Measurements from ENCODE around the gene NOTUM. TPM values are rescaled to one million over a fixed set of nuclear protein-coding genes. Genes with fewer than 3 reads are reported as not detected.

Gene NOTUM
- polyA plus RNA-seq, 2 of the 4 experiments (the other 2 are of a cell fraction) = 0.06 to 0.92 TPM

GRCh38 chr17:81909966-81910839, 50.8 kb downstream of the NOTUM start:
- H3K4me3 ChIP-seq = peak overlapping the region; percentile 71
- FAIRE-seq (no peak), ATAC-seq (peak in 1 of 2 experiments; percentile 1; a peak in 2 of 6 replicates), DNase-seq (ENCODE audit: low read depth in 1 of 2, low spot score in 1 of 2) (no peak)
- H3K9me3 ChIP-seq = no peaks in the 10 kb centered on the region
- 60% methylated on average over 23 of the region's 23 CpGs for WGBS (ENCODE audit: missing lambda C conversion rate)
- POLR2A ChIA-PET = interaction anchor here (1.5 kb wide), 1 partner anchor 13 kb away, joined by 3 read pairs; no protein-coding TSS in a partner anchor
- peaks cover 10% of the 10 kb centered on the region; the same call in 2 of the 3 replicates for H3K4me1 ChIP-seq
- TF ChIP-seq HDAC2 (IDR thresholded peaks at IDR 0.05) (no peak), PBX3 (IDR thresholded peaks at IDR 0.05) (no peak)
- CTCF ChIA-PET = interaction anchor here (1.1 to 7.6 kb wide), 9 partner anchors 7 to 111 kb away, joined by 3 to 68 read pairs (median 5); partner anchors contain the start of genes MAFG and PYCR1
- H3K4me2 ChIP-seq = peak overlapping the region; percentile 98
- H3K27ac ChIP-seq = peak overlapping the region; percentile 62 to 88

- Histone ChIP-seq H3K4me2 (no peak overlapping the region), H3K4me3 (no peak overlapping the region), H3K9me3 (no peaks in the 10 kb centered on the region), H3K27ac (no peak overlapping the region), H3K4me1 (peaks cover 10% of the 10 kb centered on the region; the same call in 2 of the 3 replicates)
- CTCF ChIA-PET = interaction anchor here (0.8 to 7.6 kb wide), 8 partner anchors 8 to 112 kb away, joined by 3 to 68 read pairs (median 5); partner anchors contain the start of gene MAFG
- no peak for TF ChIP-seq ESRRA (IDR thresholded peaks at IDR 0.05; ENCODE audit: borderline replicate concordance, low read length)
- TF ChIP-seq MAZ (IDR thresholded peaks at IDR 0.05; ENCODE audit: borderline replicate concordance, low read depth, low read length) = no peak
- TF ChIP-seq RNF2 (IDR thresholded peaks at IDR 0.05; ENCODE audit: borderline replicate concordance, low read depth) = no peak
- no peak for TF ChIP-seq ZC3H11A (IDR thresholded peaks at IDR 0.05)
- no peak for TF ChIP-seq CBX8 (IDR thresholded peaks at IDR 0.05)
- TF ChIP-seq BHLHE40 (IDR thresholded peaks at IDR 0.05; ENCODE audit: low read depth, low read length) = no peak
- no peak for TF ChIP-seq PHF8 (IDR thresholded peaks at IDR 0.05; ENCODE audit: borderline replicate concordance, low read depth)
- TF ChIP-seq FOSL2 (IDR thresholded peaks at IDR 0.05) = no peak
- no peak for TF ChIP-seq FOSL2 (CRISPR knock-in tag; IDR thresholded peaks at IDR 0.05)
- no peak for TF ChIP-seq ZSCAN20 (CRISPR knock-in tag; IDR thresholded peaks at IDR 0.05)
- no peak for TF ChIP-seq CHD2 (IDR thresholded peaks at IDR 0.05; ENCODE audit: low read length, partially characterized antibody)
- TF ChIP-seq EHMT2 (IDR thresholded peaks at IDR 0.05; ENCODE audit: low read depth) = no peak
- no peak for TF ChIP-seq CBX2 (IDR thresholded peaks at IDR 0.05; ENCODE audit: borderline replicate concordance, low read depth)
- TF ChIP-seq JUNB (IDR thresholded peaks at IDR 0.05) = no peak
- no peak for TF ChIP-seq PBX3 (IDR thresholded peaks at IDR 0.05)
- no peak for ATAC-seq
- POLR2A ChIA-PET = no interaction called here
- no peak for DNase-seq (ENCODE audit: low read depth in 1 of 2, low spot score in 1 of 2)
- WGBS (ENCODE audit: missing lambda C conversion rate) = 92% methylated on average over 12 of the region's 12 CpGs
- no peak for FAIRE-seq
These were observed 51.8 kb downstream of the NOTUM start for GRCh38 chr17:81909231-81909630.

DNA sequence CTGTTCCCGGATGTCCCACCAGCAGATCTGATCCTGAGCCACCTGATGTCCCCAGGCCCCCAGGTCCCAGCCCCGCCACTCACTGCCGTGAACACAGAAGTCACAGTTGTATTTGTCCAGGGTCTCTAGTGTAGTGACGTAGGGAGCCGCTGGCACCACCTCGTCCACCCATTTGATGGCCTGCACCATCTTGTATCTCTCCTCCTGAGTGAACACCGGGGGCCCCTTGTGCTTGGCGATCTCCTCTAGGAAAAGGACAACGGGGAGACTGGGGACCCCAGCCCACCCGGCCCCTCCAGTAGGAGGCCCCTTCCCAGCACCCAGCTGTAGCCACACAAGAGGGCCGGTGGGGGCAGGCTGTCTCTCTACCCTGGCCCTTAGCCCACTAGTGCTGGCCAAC, 52.2 kb downstream of the NOTUM start:
- ATAC-seq (no peak), FAIRE-seq (no peak), DNase-seq (ENCODE audit: low read depth in 1 of 2, low spot score in 1 of 2) (no peak)
- Histone ChIP-seq H3K4me2 (no peak overlapping the region), H3K9me3 (no peaks in the 10 kb centered on the region), H3K4me3 (no peak overlapping the region), H3K4me1 (peaks cover 10% of the 10 kb centered on the region; the same call in 2 of the 3 replicates), H3K27ac (no peak overlapping the region)
- WGBS (ENCODE audit: missing lambda C conversion rate) = 93% methylated on average over 10 of the region's 11 CpGs
- ChIA-PET POLR2A (no interaction called here), CTCF (interaction anchor here (0.8 to 7.6 kb wide), 6 partner anchors 8 to 112 kb away, joined by 3 to 68 read pairs (median 5); partner anchors contain the start of gene MAFG)
- no peak for TF ChIP-seq NR3C1 (IDR thresholded peaks at IDR 0.05)
